Suppressor macrophage (primary cell): ENCODE measurements around the gene MBTD1.
A peak's percentile ranks its signal among the peaks of the same experiment; 100 is the strongest.
"Not testable (repeated sequence)": the region's sequence is repeated elsewhere in the genome, so short reads cannot be mapped to it uniquely, and the experiment has no call there.

Experiments used
- DNase-seq, 4 experiments: peaks; one replicate each; pipeline ENCODE4 v3.0.0-alpha.2; 2020 to 2022

The MBTD1 gene

DNA sequence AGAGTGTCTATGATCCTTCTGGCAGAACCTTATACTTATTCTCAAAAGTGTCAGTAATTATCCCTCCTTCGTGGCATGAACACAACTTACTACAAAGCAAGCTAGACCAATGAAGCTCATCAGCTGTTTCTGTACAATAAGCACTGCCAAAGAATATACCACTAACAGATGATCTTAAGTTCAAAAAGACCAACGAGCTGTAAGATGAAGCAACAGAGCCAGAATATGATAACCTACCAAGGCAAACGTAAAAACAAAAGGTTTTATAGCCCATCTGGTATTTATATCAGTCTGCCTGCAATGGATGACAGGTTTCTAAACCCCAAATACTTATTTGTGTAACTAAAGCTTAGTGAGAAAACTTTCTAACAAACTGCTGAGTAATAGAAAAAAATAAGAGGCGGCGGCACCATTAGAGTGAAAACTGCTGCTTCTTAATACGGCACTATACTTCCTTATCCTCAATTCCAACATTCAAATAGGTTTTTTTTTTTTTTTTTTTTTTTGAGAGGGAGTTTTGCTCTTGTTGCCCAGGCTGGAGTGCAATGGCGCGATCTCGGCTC lies 71.5 kb downstream of the MBTD1 start:
- no peak for DNase-seq

DNA sequence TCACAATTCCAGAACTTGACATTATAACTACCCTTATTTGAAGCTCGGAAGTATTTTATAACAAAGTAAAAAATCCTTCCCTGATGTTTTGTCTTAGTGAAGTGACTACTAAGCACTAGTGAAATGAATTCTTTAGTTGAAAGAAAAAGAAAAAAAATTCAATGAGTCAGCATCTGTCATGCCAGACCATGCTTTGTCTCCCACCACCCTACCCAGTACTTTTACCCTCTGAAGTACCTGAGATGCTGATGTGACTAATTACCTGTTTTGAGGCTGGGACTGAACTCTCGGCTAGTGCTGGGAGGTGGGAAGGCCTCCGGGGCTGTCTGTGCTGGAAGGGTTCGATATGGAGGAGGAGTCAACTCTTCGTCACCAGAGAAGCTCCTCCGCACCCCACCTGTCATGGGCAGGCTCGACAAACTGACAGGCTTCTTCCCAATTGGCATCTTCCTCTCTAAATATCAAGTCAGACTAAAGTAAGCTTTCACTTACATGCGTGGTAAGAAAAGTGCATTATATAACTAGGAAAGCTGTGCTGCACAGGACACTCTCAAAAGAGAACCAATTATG lies 74.0 kb downstream of the MBTD1 start:
- no peak for DNase-seq

DNA sequence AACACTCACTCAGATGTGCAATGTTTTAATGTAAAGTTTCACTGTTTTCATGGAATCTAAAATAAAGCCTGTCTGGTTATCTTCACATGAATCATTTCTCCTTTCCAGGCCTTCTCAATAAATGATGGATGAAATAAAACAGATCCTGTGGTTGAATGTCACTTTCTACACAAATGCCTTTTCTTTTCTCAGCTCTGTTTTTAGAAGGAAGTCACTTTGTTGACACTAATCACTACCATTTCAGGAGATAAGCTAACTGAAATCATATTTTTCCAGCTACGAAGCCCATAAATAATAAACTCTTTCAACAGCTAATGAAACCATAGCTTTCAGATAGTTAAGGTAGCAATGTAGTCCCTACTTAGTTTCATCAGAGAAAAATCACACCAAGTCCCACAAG lies 75.7 kb downstream of the MBTD1 start:
- DNase-seq = no peak

DNA sequence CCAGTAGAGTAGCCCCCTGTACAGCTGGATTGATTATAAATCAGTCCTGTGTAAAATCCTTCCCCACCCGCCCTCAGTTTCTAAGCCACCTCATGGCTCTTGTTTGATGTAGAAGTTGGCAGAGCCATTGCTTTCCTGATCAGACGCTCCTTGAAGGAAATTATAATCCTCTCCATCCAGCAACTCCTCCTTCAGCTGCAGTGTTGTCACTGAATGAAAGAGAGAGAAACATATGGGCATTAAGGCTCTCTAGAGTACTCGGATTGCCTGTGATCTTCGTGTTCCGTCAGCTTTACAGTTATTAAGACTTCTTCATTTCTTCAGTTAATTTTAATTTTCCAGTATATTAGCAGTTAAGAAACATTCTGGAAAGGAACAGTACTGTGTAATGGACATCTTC lies 79.4 kb downstream of the MBTD1 start:
- DNase-seq = no peak

DNA sequence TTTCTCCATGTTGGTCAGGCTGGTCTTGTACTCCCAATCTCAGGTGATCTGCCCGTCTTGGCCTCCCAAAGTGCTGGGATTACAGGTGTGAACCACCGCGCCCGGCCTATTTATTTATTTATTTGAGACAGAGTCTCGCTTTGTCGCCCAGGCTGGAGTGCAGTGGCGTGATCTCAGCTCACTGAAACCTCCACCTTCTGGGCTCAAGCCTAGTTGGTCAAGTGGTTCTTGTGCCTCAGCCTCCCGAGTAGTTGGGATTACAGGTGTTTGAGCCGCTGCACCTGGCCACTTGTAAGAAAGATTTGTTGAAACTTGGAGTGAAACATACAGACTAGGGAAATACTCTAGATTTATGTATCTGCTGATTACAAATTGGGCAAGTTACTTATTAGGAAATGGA lies 87.8 kb downstream of the MBTD1 start:
- DNase-seq = not testable (repeated sequence)

DNA sequence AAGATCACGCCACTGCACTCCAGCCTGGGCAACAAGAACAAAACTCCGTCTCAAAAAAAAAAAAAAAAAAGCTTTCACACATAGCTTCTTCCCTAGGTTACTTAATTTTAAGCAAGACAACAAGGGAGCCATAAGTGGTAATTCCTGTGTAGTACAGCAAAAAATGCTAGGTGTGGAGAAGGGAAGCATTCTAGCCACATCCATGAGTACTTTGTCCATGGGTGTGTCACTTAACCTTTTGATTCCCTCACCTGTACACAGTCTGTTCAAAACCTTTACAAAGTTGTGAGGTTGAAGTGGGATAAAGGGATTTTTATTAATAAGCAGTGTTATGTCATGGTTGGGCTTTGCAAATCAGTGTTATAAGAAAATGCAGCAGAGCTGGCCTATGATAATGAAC lies 89.1 kb downstream of the MBTD1 start:
- DNase-seq = no peak

DNA sequence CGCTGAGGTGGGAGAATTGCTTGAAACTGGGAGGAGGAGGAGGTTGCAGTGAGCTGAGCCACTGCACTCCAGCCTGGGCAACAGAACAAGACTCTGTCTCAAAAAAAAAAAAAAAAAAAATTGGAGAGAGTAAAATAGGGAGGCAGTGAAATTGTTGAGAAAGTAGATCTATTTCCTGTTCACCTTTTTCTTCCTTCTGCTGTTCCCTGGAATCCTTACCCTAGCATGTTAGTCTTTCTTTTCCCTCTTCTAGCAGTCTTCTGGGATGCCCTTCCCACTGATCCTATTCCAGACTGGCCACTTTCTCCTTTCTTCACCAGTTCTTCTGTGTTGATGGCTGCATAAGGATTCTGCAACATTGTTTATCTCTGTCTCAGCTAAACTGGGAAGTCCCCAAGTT lies 90.5 kb downstream of the MBTD1 start:
- no peak for DNase-seq

DNA sequence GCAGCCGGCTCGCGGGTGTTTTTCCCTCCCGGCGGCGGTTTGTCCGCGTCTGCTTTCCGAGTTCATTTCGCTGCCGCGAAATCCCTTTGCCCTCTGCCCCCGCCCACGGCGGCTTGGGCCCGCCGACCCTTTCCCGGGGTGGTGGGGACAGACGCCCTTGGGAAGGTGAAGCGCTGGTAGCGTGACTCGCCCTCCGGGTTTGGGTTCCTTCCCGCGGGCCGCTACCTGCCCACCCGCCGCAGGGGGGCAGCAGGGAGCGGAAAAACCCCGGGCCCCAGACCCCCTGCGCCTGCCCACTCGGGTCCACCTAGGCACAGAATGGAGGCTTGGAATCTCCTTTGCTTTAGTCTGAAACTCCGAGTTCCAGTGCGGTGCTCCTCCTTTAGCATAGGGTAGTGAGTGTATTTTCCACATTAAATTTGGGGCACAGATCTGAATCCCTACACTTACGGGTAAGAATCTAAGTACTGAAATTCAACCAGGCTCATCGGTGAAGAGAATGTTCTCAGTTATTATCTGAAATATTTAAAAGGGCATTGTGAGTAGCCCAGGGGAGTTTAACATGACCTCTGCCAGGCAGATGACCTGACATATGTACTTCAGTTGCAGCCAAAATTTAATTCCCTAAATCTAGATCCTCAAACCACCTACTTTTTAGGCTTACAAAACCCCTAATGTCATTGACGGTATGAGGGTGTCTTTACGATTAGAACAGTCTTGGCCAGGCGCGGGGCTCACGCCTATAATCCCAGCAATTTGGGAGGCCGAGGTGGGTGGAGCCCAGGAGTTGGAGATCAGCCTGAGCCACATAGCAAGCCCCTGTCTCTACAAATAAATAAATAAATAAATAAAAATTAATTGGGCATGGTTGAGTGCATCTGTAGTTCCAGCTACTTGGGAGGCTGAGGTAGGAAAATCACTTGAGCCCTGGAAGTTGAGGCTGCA lies 92.6 kb downstream of the MBTD1 start:
- DNase-seq = peak; percentile 51 to 78 (median 62)

DNA sequence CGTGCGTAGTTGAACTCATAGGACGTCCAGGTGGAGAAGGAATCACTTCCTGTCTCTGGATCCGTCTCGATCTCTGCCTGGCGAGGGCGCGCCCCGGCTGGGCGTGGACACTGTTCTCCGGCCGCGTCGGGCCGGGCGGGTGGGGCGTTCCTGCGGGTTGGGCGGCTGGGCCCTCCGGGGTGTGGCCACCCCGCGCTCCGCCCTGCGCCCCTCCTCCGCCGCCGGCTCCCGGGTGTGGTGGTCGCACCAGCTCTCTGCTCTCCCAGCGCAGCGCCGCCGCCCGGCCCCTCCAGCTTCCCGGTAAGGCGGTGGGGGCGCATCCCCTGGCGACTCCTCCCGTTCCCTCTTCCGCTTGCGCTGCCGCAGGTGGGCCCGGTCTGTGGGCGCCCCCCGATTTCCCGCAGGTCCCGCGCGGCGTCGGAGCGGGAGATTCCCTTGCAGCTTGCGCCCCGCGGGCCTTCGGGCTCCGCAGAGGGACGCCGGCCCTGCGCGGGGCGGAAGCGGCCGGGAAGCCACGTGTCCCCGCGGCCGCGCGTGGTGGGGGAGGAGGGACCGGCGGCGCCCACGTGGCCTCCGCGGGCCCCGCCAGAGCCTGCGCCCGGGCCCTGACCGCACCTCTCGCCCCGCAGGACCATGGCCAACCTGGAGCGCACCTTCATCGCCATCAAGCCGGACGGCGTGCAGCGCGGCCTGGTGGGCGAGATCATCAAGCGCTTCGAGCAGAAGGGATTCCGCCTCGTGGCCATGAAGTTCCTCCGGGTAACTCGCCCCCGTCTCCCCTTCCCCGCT lies 93.5 kb downstream of the MBTD1 start, which contains the start of gene NME2:
Gene NME2 (plus strand): TSS at position 214 of the 789 bp plus-strand sequence. CDS start 420 bp downstream, at position 634.
- peak; percentile 87 to 95 (median 92) for DNase-seq

DNA sequence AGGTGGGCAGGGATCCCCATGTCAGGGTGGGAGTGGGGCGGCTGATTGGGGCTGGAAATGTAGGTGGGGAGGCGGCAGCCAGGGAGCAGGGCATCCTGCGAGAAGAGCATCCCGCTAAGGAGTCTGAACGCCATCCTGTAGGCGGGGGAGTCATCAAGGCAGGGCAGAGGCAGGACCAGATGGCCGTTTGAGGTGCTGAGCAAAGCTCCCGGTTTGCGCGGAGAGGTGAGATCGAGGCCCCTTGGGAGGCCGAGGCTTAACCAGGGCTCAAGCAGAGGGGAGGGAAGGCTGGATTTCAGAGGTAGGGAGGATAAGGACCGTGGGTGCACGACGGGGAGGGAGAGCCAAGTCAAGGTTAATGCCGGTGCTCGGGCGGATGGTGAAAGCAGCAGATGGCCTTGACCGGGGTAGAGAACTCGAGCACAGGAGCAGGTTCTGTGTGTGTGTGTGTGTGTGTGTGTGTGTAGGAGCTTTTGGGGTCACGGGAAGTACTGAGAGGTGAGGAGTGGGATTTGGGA lies 94.1 kb downstream of the MBTD1 start:
- DNase-seq = no peak

DNA sequence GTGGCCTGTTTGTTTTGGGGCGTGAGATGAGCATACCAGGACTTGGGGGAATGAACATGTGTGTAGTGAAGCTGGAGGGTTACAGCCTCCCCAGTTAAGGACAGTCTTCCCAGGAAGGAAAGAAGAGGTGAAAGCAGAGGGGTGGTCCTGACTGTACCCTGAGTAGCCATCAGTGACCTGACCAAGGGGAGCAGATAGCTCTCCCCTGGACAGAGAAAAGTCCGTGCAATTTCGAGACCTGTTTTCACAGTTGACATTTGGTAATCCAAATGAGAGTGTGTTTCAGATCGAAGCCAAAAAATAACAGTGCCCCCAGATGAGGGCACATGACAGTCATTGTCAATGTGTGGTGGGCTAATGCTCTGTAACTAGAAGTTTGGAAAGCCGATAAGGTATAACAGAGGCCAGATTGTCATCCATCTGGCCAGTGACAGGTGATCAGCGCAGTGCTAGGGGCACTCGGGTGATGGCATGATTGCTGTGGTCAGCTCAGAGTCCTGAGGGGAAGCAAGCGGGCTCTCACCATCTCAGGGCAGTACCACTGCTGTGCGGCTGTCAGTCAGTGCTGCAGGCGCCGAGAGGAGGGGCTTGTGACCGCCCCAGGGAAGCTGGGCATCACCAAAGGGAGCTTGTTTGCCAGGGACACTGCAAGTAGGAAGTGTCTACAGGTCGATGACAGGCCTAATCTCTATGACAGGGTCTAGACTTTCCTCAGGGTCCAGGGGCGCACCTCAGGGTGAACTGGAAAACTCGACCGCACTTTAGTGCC lies 94.8 kb downstream of the MBTD1 start:
- no peak for DNase-seq

DNA sequence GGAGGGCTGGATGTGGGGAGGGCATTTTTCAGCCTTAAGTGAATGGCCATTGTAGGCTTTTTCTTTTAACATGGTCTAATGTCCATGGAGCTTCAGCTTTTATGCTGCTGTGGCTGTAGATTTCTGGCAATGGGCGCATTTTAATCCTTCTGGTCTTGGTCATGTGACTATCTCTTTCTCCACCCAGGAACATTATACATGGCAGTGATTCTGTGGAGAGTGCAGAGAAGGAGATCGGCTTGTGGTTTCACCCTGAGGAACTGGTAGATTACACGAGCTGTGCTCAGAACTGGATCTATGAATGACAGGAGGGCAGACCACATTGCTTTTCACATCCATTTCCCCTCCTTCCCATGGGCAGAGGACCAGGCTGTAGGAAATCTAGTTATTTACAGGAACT lies 98.3 kb downstream of the MBTD1 start:
- no peak for DNase-seq

DNA sequence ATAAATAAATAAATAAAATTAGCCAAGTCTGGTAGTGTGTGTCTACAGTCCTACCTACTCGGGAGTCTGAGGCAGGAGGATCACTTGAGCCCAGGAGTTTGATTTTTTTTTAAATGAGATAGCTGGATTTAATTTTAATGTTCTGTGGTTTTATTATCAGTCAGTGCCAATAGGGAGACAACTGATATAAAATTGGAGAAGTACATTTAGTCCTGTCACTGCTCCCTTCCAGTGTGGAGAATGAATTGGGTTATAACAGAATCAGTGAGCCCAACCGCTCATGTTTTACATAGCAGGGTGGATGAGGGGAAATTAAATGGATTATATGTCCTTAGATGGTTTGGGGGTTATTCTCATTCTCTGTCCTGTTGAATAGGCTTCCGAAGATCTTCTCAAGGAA lies 100.2 kb downstream of the MBTD1 start:
- DNase-seq = no peak

DNA sequence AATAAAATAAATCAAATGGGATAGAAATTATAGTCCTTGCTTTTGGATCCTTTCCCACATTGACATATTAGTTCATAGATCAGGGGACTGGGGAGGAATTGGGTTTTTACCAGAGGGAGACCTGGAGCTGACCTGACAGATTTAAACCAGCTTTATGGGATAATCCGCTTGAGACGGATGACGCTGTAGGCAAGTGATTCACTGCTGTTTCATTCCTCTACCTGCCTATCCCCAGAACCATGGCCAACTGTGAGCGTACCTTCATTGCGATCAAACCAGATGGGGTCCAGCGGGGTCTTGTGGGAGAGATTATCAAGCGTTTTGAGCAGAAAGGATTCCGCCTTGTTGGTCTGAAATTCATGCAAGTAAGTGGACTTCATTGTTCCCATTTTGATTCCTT lies 104.4 kb downstream of the MBTD1 start:
- DNase-seq = no peak

DNA sequence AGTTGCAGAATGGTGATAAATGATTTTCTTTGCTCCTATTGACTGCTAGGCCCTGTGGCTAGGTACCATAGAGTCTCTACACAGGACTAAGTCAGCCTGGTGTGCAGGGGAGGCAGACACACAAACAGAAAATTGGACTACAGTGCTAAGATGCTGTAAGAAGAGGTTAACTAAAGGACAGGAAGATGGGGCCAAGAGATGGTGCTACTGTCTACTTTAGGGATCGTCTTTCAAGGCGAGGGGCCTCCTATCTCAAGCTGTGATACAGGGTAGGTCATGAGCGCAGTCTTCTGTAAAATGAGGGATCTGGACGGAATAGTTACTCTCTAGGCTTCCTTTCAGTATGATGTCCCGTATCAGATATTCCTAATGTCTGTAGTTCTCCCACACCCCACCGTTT lies 105.7 kb downstream of the MBTD1 start:
- no peak for DNase-seq

DNA sequence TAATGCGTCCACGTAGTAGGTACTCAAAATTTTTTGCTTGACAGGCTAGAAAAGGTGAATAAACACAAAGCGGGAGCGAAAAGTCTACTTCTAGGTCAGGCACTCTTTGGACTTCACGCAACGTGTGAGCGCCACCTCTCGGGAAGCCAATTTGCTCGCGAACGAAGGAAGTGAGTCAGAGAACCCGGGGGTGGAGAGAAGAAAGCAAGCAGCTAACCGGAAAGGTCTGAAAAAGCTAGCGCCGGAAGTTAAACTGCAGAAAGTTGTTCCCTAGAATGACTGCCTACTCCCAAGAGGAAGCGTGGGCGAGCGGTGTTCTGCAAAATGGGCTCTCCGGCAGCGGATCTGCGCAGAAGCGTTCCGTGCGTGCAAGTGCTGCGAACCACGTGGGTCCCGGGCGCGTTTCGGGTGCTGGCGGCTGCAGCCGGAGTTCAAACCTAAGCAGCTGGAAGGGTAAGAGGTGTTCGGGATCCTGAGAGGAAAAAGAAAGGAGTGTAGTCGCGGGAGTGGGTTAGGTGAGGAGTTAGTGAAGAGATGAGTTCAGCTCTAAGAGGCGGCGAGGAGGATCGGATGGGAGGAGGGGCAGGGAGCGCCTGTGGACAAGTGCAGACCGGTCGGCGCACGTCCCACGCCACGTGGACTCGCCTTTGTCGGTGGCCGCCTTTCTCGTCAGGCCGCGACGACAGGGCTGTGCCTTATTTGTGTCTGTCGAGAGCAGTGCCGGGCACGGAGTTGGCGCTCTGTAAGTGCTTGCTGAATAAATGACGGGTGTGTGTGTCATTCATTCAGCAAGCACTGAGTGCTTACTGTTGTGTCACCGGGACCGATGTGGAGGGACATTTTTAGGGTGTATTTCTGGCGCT lies 106.4 kb downstream of the MBTD1 start, which contains the start of gene NME1:
Gene NME1 (plus strand): TSS at position 350 of the 863 bp plus-strand sequence. CDS start 2,096 bp downstream, outside the sequence.
- peak; percentile 97 to 100 (median 99) for DNase-seq

DNA sequence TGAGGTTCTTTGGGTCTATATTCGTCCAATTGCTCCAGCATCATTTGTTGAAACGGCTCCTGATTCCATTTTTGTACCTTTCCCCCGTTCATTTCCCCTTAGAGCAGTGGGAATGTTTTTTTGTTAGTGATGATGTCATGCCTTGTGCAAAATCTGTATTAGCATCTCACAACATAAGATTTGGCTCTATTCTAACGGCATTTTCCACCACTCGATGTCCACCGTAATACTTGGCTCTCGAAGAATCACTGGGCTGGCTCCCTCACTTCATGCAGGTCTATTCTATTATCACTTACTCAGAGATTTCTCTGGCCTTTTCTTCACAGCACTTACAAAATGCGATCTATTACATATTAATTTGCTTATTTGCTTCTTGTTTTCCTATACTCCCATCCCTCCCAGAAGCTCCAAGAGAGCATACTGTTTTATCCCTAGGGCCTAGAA lies 107.1 kb downstream of the MBTD1 start:
- DNase-seq = peak in 2 of 4 experiments; percentile 34 to 44

DNA sequence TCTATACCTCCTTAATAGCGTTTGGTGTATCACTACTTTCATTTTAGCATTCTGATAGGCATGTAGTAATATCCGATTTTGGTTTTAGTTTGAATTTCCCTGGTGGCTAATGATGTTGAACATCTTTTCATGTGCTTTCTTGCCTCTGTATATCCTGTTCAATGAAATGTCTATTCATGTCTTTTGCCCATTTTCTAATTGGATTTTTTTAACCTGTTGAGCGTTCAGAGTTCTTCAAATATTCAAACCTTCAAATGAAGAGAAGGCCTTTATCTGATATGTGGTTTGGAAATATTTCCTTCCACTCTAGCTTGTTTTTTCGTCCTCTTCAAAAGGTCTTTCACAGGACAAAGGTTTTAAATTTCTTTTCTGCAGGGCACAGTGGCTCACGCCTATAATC lies 108.9 kb downstream of the MBTD1 start:
- DNase-seq = no peak

DNA sequence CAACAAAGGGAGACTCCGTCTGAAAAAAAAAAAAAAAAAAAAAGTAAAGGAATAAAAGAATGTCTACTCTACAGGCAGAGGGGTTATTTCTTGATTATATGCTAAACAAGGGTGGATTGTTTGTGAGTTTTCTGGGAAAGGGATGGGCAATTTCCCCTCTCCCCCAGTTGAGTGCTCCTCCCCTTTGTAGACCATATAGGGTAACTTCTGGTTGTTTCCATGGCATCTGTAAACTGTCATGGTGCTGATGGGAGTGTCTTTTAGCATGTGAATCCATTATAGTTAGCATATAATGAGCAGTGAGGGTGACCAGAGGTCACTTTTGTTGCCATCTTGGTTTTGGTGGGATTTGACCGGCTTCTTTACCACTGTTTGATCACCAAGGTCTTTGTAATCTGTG lies 110.7 kb downstream of the MBTD1 start:
- no peak for DNase-seq

DNA sequence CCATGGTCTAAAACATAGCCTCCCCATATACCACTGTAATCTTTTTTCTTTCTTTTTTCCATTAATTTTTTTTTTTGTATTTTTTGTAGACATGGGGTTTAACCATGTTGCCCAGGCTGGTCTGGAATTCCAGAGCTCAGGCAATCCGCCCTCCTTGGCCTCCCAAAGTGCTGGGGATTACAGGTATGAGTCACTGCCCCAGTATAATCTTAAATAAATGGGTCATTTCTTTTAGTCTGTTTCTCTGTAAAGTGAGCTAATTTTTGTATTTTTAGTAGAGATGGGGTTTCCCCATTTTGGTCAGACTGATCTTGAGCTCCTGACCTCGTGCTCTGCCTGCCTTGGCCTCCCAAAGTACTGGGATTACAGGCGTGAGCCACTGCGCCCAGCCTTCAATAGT lies 112.2 kb downstream of the MBTD1 start:
- DNase-seq = peak; percentile 32 to 72 (median 52)
